Calu3 (cell line): Measurements from ENCODE around the gene SERGEF. TPM values are rescaled to one million over a fixed set of nuclear protein-coding genes. Genes with fewer than 3 reads are reported as not detected.

Experiments
- BruUV-seq: library from RNA; stranded (reverse); fragments of 400-500 nt; replicated peaks from 2 replicates; lab custom pipeline; 2021; lab: Mats Ljungman, UMichigan
- CTCF ChIA-PET: fragments of 300-600 bp; sonication (Branson Sonifier 250); formaldehyde crosslinking; loops from one replicate; lab custom pipeline; 2022; ENCODE audit warnings: antibody characterized with exemption; lab: Charles Lee
- DNase-seq: peaks from one replicate; pipeline ENCODE4 v3.0.0; 2022
- H3K27ac Mint-ChIP-seq: one replicate; pipeline ENCODE4 v1.8.0; 2022; ENCODE audit warnings: mixed read lengths; ENCODE audit not compliant: unreplicated experiment
- H3K27me3 Mint-ChIP-seq: one replicate; pipeline ENCODE4 v1.8.0; 2022; ENCODE audit warnings: mixed read lengths; ENCODE audit not compliant: unreplicated experiment
- H3K36me3 Mint-ChIP-seq: one replicate; pipeline ENCODE4 v1.8.0; 2022; ENCODE audit warnings: mild to moderate bottlenecking, moderate library complexity, mixed read lengths; ENCODE audit not compliant: insufficient read depth, unreplicated experiment
- H3K4me1 Mint-ChIP-seq: one replicate; pipeline ENCODE4 v1.8.0; 2022; ENCODE audit warnings: mild to moderate bottlenecking, low read depth, mixed read lengths; ENCODE audit not compliant: unreplicated experiment
- H3K4me3 Mint-ChIP-seq: one replicate; pipeline ENCODE4 v1.8.0; 2022; ENCODE audit warnings: mild to moderate bottlenecking, low read depth, moderate library complexity, mixed read lengths; ENCODE audit not compliant: unreplicated experiment
- H3K9me3 Mint-ChIP-seq: one replicate; pipeline ENCODE4 v1.8.0; 2022; ENCODE audit warnings: low read depth, mixed read lengths; ENCODE audit not compliant: unreplicated experiment
- intact Hi-C: fragments of 100-400 bp; cut with micrococcal nuclease; formaldehyde crosslinking; loops from one replicate; pipeline ENCODE4 v1.10.0; 2022; ENCODE audit not compliant: unreplicated experiment
- total RNA-seq: library from RNA; stranded (reverse); gene quantifications from 2 replicates; pipeline ENCODE4 v1.2.3, GENCODE V29; 2022
- TF ChIP-seq, protein P1 (sequence below): fragments of 200-600 bp; IDR thresholded peaks from one replicate; pipeline ENCODE4 v1.8.0; 2022; ENCODE audit warnings: antibody characterized with exemption; ENCODE audit not compliant: unreplicated experiment

The SERGEF gene
- total RNA-seq, 1 experiment from 2014 or later, result 28.1 TPM

DNA sequence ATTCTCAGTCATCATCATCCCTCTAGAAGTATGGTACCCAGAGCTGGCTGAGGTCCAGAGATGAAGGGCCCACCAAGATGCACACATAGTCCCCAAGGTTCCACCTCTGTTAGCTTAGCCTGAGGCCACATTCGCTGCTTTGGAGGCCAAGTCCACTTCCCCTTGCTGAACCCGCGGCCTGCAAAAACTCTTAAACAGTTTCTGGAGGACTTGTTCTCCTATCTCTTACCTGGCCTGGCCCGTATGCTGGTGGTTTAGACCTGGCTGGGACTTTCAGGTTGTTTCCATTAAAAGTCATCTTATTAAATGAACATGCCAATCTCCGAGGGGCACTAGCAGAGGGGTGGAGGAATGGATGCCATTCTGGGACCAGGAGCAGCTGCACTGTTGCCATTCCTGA lies 213.7 kb downstream of the SERGEF start:
- DNase-seq, result no peak
- no TSS peak for BruUV-seq
- no peaks in the 10 kb centered on the region for H3K4me1 Mint-ChIP-seq
- no peaks in the 10 kb centered on the region for H3K9me3 Mint-ChIP-seq
- H3K27ac Mint-ChIP-seq, result no peak overlapping the region
- intact Hi-C loops, result no loop called here
- CTCF ChIA-PET, result no interaction called here
- no peaks in the 10 kb centered on the region for H3K27me3 Mint-ChIP-seq
- H3K36me3 Mint-ChIP-seq, result no peaks in the 10 kb centered on the region
- no peak overlapping the region for H3K4me3 Mint-ChIP-seq
- TF ChIP-seq, protein P1, sequence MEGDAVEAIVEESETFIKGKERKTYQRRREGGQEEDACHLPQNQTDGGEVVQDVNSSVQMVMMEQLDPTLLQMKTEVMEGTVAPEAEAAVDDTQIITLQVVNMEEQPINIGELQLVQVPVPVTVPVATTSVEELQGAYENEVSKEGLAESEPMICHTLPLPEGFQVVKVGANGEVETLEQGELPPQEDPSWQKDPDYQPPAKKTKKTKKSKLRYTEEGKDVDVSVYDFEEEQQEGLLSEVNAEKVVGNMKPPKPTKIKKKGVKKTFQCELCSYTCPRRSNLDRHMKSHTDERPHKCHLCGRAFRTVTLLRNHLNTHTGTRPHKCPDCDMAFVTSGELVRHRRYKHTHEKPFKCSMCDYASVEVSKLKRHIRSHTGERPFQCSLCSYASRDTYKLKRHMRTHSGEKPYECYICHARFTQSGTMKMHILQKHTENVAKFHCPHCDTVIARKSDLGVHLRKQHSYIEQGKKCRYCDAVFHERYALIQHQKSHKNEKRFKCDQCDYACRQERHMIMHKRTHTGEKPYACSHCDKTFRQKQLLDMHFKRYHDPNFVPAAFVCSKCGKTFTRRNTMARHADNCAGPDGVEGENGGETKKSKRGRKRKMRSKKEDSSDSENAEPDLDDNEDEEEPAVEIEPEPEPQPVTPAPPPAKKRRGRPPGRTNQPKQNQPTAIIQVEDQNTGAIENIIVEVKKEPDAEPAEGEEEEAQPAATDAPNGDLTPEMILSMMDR, result no peak

DNA sequence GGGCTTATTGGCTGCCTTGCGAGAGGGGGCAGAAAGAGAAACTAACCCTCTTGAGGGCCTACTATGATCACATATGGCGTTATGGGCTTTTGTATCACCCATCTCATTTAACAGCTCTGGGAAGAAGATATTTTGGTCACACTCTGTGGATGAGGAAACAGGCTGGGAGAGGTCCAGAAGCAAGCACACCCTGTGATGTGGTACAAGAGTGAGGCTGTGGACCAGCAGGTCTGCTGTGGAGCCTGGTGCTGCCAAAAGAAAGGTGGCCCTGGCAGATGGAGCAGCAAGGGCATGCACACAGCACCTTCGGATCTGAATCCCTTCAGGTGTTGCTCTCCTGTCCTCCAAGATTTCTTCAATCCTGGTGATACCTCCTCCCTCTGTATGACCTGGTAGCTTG lies 214.1 kb downstream of the SERGEF start:
- no peaks in the 10 kb centered on the region for H3K27me3 Mint-ChIP-seq
- no peak overlapping the region for H3K27ac Mint-ChIP-seq
- no peaks in the 10 kb centered on the region for H3K9me3 Mint-ChIP-seq
- no peak overlapping the region for H3K4me3 Mint-ChIP-seq
- H3K4me1 Mint-ChIP-seq, result no peaks in the 10 kb centered on the region
- H3K36me3 Mint-ChIP-seq, result no peaks in the 10 kb centered on the region
- no peak for DNase-seq
- intact Hi-C loops, result no loop called here
- CTCF ChIA-PET, result no interaction called here
- BruUV-seq, result no TSS peak
- TF ChIP-seq, protein P1, result no peak

DNA sequence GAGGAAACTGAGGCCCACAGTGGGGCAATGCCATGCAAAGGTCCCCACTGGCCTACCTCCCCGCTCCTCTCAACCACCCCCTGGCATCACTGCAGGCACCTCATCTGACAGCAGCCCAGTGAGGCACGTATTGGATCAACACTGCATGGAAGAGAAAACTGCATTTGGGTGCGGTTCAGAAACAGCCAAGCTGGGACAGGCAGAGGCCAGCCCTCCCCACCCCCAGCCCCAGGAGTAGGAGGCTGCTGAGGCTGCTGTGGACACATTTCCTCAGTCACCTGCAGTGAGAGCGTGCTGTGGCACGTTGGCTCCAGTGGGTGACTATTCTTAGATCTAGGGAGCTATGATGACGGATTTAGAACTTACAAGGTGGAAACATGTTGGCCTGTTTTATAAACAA lies 214.6 kb downstream of the SERGEF start:
- Mint-ChIP-seq H3K4me3 (no peak overlapping the region), H3K4me1 (no peaks in the 10 kb centered on the region), H3K27me3 (no peaks in the 10 kb centered on the region), H3K27ac (no peak overlapping the region), H3K36me3 (no peaks in the 10 kb centered on the region), H3K9me3 (no peaks in the 10 kb centered on the region)
- CTCF ChIA-PET, result no interaction called here
- no peak for DNase-seq
- TF ChIP-seq, protein P1, result no peak
- intact Hi-C loops, result no loop called here
- no TSS peak for BruUV-seq

DNA sequence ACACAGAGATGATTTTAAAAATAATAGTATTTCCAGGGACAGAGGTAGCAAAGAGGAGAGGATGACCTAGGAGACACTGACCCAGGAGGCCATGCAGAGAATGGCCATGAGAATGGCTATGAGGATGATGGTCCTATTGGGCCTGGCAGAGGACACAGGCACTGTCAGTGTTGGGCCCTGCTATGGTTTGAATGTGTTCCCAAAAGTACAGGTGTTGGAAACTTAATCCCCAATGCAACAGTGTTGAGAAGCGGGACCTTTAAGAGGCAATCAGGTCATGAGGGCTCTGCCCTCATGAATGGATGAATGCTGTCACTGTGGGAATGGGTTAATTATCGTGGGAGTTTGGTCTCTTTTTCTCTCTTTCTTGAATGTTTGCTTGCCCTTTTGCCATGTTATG lies 216.7 kb downstream of the SERGEF start:
- no peaks in the 10 kb centered on the region for H3K36me3 Mint-ChIP-seq
- H3K27ac Mint-ChIP-seq, result no peak overlapping the region
- no peaks in the 10 kb centered on the region for H3K9me3 Mint-ChIP-seq
- no peak overlapping the region for H3K4me3 Mint-ChIP-seq
- BruUV-seq, result no TSS peak
- no peaks in the 10 kb centered on the region for H3K27me3 Mint-ChIP-seq
- CTCF ChIA-PET, result no interaction called here
- no peak for DNase-seq
- intact Hi-C loops, result no loop called here
- peaks cover under 1% of the 10 kb centered on the region for H3K4me1 Mint-ChIP-seq
- TF ChIP-seq, protein P1, result no peak
